OCI-LY1 (cell line): ENCODE data around the gene KRT27.
"Not testable (repeated sequence)": the region's sequence is repeated elsewhere in the genome, so short reads cannot be mapped to it uniquely, and the experiment has no call there.

ENCODE experiments used
- H2AFZ ChIP-seq: fragments of 200-600 bp; sonication (generic), shearing (Covaris generic); 2 replicates; pipeline ENCODE4 v1.6.0; 2014; ENCODE audit warnings: antibody characterized with exemption, mild to moderate bottlenecking, low read length
- H3F3A ChIP-seq: fragments of 200-600 bp; sonication (generic), shearing (Covaris generic); 2 replicates; pipeline ENCODE4 v1.6.0; 2014; ENCODE audit warnings: mild to moderate bottlenecking, antibody characterized with exemption, low read length, moderate library complexity; ENCODE audit not compliant: insufficient read depth
- H3K27ac ChIP-seq: fragments of 200-600 bp; sonication (generic); 2 replicates; pipeline ENCODE4 v1.5.1; 2014; ENCODE audit warnings: low read length, mixed run types, mild to moderate bottlenecking, low read depth; ENCODE audit not compliant: poor library complexity, severe bottlenecking
- H3K27me3 ChIP-seq: fragments of 200-600 bp; sonication (generic); 2 replicates; pipeline ENCODE4 v1.6.0; 2014; ENCODE audit warnings: antibody characterized with exemption, mild to moderate bottlenecking, low read length, moderate library complexity; ENCODE audit not compliant: insufficient read depth
- H3K36me3 ChIP-seq: fragments of 200-600 bp; sonication (generic); 2 replicates; pipeline ENCODE4 v1.6.1; 2014; ENCODE audit warnings: mild to moderate bottlenecking, antibody characterized with exemption, low read length, moderate library complexity, mixed read lengths; ENCODE audit not compliant: insufficient read depth
- H3K4me1 ChIP-seq: fragments of 200-600 bp; sonication (generic); 2 replicates; pipeline ENCODE4 v1.5.1; 2014; ENCODE audit warnings: mild to moderate bottlenecking, low read length, moderate library complexity; ENCODE audit not compliant: insufficient read depth, severe bottlenecking
- H3K4me2 ChIP-seq: fragments of 200-600 bp; sonication (generic), shearing (Covaris generic); 2 replicates; pipeline ENCODE4 v1.6.1; 2014; ENCODE audit warnings: low read length
- H3K4me3 ChIP-seq: fragments of 200-600 bp; sonication (generic); 2 replicates; pipeline ENCODE4 v1.5.1; 2014; ENCODE audit warnings: low read length, low read depth, mild to moderate bottlenecking, mixed read lengths; ENCODE audit not compliant: poor library complexity, severe bottlenecking
- H3K79me2 ChIP-seq: fragments of 200-600 bp; shearing (Covaris generic); 2 replicates; pipeline ENCODE4 v1.6.1; 2016; ENCODE audit warnings: mixed run types, low read length, mixed read lengths; ENCODE audit not compliant: insufficient read depth
- H3K9ac ChIP-seq: fragments of 200-600 bp; sonication (generic), shearing (Covaris generic); 2 replicates; pipeline ENCODE4 v1.6.1; 2014; ENCODE audit warnings: mild to moderate bottlenecking, low read length, mixed read lengths
- H3K9me2 ChIP-seq: fragments of 200-600 bp; sonication (generic), shearing (Covaris generic); 2 replicates; pipeline ENCODE4 v1.6.1; 2014; ENCODE audit warnings: low read depth, mild to moderate bottlenecking, low read length, mixed read lengths
- H3K9me3 ChIP-seq: fragments of 200-600 bp; shearing (Covaris generic); 2 replicates; pipeline ENCODE4 v1.6.1; 2014; ENCODE audit warnings: low read length, mixed read lengths
- H4K20me1 ChIP-seq: fragments of 200-600 bp; sonication (generic), shearing (Covaris generic); 2 replicates; pipeline ENCODE4 v1.6.0; 2016; ENCODE audit warnings: mild to moderate bottlenecking, low read length; ENCODE audit not compliant: insufficient read depth
- EZH2 ChIP-seq: fragments of 200-600 bp; sonication (generic), shearing (Covaris generic); IDR thresholded peaks from 2 replicates; pipeline ENCODE4 v1.8.0; 2017; ENCODE audit warnings: borderline replicate concordance, mixed run types, mild to moderate bottlenecking, antibody characterized with exemption, low read length, moderate library complexity, mixed read lengths
- TF ChIP-seq, protein P1 (sequence below): fragments of 200-600 bp; sonication (generic), shearing (Covaris generic); IDR thresholded peaks from 2 replicates; pipeline ENCODE4 v1.5.1; 2017; ENCODE audit warnings: mild to moderate bottlenecking, antibody characterized with exemption, low read length, moderate library complexity, mixed read lengths

Gene KRT27

DNA sequence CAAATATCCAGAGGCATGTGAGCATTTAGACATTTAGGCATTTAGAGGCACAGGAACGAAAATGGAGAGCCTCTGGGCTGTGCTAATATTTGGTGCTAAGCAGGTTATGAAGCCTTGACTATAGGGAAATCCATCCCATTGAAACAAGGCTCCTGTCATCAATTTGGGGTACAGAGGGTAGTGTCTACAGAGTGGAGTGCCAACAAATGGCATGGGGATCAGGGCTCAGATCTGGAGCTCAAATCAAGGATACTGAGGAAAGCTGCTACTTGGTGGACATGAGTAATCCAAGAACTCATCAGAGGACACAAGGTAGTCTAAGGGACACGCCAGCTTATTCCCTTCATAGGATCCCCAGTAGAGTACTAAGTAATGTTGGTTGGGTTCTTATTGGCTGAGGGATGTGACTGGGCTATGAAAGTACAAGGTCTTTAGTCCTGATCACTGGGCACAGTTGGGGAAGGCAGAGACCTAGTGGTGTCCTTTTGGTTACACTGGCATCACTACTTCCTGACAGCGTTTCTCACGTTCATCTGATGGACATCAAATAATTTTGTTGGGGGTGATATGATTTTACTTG, 34.8 kb upstream of the KRT27 start:
- H3K9ac ChIP-seq: no peak overlapping the region
- H3K79me2 ChIP-seq: no peaks in the 10 kb centered on the region
- H3K9me3 ChIP-seq: peaks cover 3% of the 10 kb centered on the region; the same call in 1 of the 2 replicates
- peaks cover 28% of the 10 kb centered on the region for H3K36me3 ChIP-seq
- no peak overlapping the region for H3K27ac ChIP-seq
- no peaks in the 10 kb centered on the region for H4K20me1 ChIP-seq
- no peaks in the 10 kb centered on the region; the same call in 1 of the 2 replicates for H3F3A ChIP-seq
- no peak overlapping the region for H3K4me2 ChIP-seq
- peaks cover 15% of the 10 kb centered on the region for H3K4me1 ChIP-seq
- no peak overlapping the region for H2AFZ ChIP-seq
- no peaks in the 10 kb centered on the region for H3K27me3 ChIP-seq
- TF ChIP-seq EZH2: no peak
- TF ChIP-seq, protein P1, sequence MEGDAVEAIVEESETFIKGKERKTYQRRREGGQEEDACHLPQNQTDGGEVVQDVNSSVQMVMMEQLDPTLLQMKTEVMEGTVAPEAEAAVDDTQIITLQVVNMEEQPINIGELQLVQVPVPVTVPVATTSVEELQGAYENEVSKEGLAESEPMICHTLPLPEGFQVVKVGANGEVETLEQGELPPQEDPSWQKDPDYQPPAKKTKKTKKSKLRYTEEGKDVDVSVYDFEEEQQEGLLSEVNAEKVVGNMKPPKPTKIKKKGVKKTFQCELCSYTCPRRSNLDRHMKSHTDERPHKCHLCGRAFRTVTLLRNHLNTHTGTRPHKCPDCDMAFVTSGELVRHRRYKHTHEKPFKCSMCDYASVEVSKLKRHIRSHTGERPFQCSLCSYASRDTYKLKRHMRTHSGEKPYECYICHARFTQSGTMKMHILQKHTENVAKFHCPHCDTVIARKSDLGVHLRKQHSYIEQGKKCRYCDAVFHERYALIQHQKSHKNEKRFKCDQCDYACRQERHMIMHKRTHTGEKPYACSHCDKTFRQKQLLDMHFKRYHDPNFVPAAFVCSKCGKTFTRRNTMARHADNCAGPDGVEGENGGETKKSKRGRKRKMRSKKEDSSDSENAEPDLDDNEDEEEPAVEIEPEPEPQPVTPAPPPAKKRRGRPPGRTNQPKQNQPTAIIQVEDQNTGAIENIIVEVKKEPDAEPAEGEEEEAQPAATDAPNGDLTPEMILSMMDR: no peak
- no peaks in the 10 kb centered on the region for H3K9me2 ChIP-seq
- no peak overlapping the region for H3K4me3 ChIP-seq

DNA sequence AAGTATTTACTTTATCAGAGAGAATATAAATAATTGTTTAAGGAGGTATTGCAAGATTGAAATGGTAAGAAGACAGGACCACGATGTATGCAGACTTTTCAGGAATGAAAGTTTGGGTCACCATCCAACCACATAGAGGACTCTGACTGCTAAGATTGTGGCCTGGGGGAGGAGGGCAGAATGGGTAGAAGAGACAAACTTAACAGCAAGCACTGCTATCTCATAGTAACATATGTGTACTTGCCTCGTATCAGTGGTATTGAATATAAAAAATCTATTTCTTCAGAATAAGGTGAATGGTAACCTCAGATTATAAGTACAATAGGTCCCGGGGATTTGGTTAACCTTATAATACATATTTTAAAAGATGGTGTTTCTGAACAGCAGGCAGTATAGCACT, 34.2 kb upstream of the KRT27 start:
- H3K4me2 ChIP-seq: no peak overlapping the region
- peaks cover 28% of the 10 kb centered on the region for H3K36me3 ChIP-seq
- no peak overlapping the region for H3K4me3 ChIP-seq
- H3K9me2 ChIP-seq: no peaks in the 10 kb centered on the region
- H3K27ac ChIP-seq: no peak overlapping the region
- H3K9ac ChIP-seq: no peak overlapping the region
- H3F3A ChIP-seq: no peaks in the 10 kb centered on the region; the same call in 1 of the 2 replicates
- no peak overlapping the region for H2AFZ ChIP-seq
- peaks cover 3% of the 10 kb centered on the region; the same call in 1 of the 2 replicates for H3K9me3 ChIP-seq
- H4K20me1 ChIP-seq: no peaks in the 10 kb centered on the region
- H3K27me3 ChIP-seq: no peaks in the 10 kb centered on the region
- no peaks in the 10 kb centered on the region for H3K79me2 ChIP-seq
- H3K4me1 ChIP-seq: peaks cover 15% of the 10 kb centered on the region
- TF ChIP-seq, protein P1: no peak
- TF ChIP-seq EZH2: no peak

DNA sequence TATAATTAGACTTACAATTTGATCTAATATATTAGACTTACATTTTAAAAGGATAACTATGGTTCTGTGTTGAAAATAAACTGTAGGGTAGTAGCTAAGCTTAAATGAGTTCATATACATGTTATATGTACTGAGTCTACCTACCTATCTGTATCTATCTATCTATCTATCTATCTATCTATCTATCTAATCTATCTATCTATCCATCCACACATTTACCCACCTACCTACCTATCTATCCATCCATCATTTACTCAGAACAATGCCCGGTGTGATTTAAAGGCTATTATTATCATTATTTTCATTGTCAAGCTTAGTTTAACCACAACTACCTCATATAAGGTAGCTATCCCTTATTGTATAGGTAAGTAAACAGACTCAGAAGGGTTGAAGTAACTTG, 33.0 kb upstream of the KRT27 start:
- peaks cover 28% of the 10 kb centered on the region for H3K36me3 ChIP-seq
- H3K27ac ChIP-seq: no peak overlapping the region
- H3F3A ChIP-seq: no peaks in the 10 kb centered on the region; the same call in 1 of the 2 replicates
- H3K9ac ChIP-seq: no peak overlapping the region
- no peaks in the 10 kb centered on the region for H4K20me1 ChIP-seq
- H3K9me2 ChIP-seq: no peaks in the 10 kb centered on the region
- H3K4me2 ChIP-seq: no peak overlapping the region
- H3K4me3 ChIP-seq: no peak overlapping the region
- no peak for TF ChIP-seq EZH2
- TF ChIP-seq, protein P1: no peak
- H3K27me3 ChIP-seq: no peaks in the 10 kb centered on the region
- H2AFZ ChIP-seq: no peak overlapping the region
- H3K4me1 ChIP-seq: peaks cover 15% of the 10 kb centered on the region
- no peaks in the 10 kb centered on the region for H3K79me2 ChIP-seq
- H3K9me3 ChIP-seq: peaks cover 3% of the 10 kb centered on the region; the same call in 1 of the 2 replicates

DNA sequence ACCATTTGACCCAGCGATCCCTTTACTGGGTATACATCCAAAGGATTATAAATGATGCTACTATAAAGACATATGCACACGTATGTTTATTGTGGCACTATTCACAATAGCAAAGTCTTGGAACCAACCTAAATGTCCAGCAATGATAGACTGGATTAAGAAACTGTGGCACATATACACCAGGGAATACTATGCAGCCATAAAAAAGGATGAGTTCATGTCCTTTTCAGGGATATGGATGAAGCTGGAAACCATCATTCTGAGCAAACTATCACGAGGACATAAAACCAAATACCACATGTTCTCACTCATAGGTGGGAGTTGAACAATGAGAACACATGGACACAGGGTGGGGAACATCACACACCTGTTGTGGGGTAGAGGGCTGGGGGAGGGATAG, 32.3 kb upstream of the KRT27 start:
- Histone ChIP-seq H3K36me3 (peaks cover 21% of the 10 kb centered on the region), H3K4me1 (peaks cover 13% of the 10 kb centered on the region)
- H2AFZ ChIP-seq, H3K27me3 ChIP-seq, H3K4me3 ChIP-seq, H3F3A ChIP-seq, H4K20me1 ChIP-seq, H3K9ac ChIP-seq, H3K9me3 ChIP-seq, H3K79me2 ChIP-seq, H3K27ac ChIP-seq, H3K4me2 ChIP-seq, H3K9me2 ChIP-seq: not testable (repeated sequence)
